Measurements from ENCODE around the gene GMEB2.

GRCh38 chr20:63598479-63599395, 28.2 kb downstream of the GMEB2 start:
- TF ChIP-seq POLR2AphosphoS5 (IDR thresholded peaks at IDR 0.05; ENCODE audit: borderline replicate concordance, low read depth, low read length) (no peak), EZH2 (IDR thresholded peaks at IDR 0.05) (no peak)

Data from SK-N-MC (cell line).